Astrocyte (in vitro differentiated cells and primary cell): ENCODE results near the gene PCNX1. TPM values are rescaled to one million over a fixed set of nuclear protein-coding genes. Genes with fewer than 3 reads are reported as not detected.

Experiments used
- DNase-seq: peaks from one replicate; pipeline ENCODE4 v3.0.0-alpha.2; 2010; ENCODE audit warnings: low read depth
- FAIRE-seq: peaks from 2 replicates; lab custom pipeline; 2011; peaks lifted over from hg19 to GRCh38; lab: Jason Lieb, UNC
- H2AFZ ChIP-seq: 2 replicates; pipeline ENCODE4 v1.6.0; 2012; ENCODE audit warnings: low read depth, low read length, inconsistent platforms
- H3K27ac ChIP-seq: 2 replicates; pipeline ENCODE4 v1.5.1; 2011; ENCODE audit warnings: low read depth, low read length, inconsistent platforms
- H3K27me3 ChIP-seq: 2 replicates; pipeline ENCODE4 v1.6.0; 2011; ENCODE audit warnings: low read length, inconsistent platforms; ENCODE audit not compliant: insufficient read depth
- H3K36me3 ChIP-seq: 2 replicates; pipeline ENCODE4 v1.5.1; 2011; ENCODE audit warnings: low read length, inconsistent platforms; ENCODE audit not compliant: insufficient read depth
- H3K4me1 ChIP-seq: 2 replicates; pipeline ENCODE4 v1.5.1; 2011; ENCODE audit warnings: low read length, inconsistent platforms; ENCODE audit not compliant: insufficient read depth
- H3K4me2 ChIP-seq: 2 replicates; pipeline ENCODE4 v1.6.0; 2012; ENCODE audit warnings: low read length, inconsistent platforms
- H3K4me3 ChIP-seq: 2 replicates; pipeline ENCODE4 v1.5.1; 2011; ENCODE audit warnings: low read depth, mild to moderate bottlenecking, low read length, inconsistent platforms; ENCODE audit not compliant: insufficient read depth
- H3K79me2 ChIP-seq: 2 replicates; pipeline ENCODE4 v1.6.0; 2012; ENCODE audit warnings: mild to moderate bottlenecking, low read length, inconsistent platforms; ENCODE audit not compliant: insufficient read depth
- H3K9ac ChIP-seq: 2 replicates; pipeline ENCODE4 v1.6.0; 2012; ENCODE audit warnings: mild to moderate bottlenecking, low read length, inconsistent platforms
- H3K9me3 ChIP-seq: 2 replicates; pipeline ENCODE4 v1.5.1; 2012; ENCODE audit warnings: low read depth, mild to moderate bottlenecking, low read length, inconsistent platforms; ENCODE audit not compliant: insufficient read depth
- H4K20me1 ChIP-seq: 2 replicates; pipeline ENCODE4 v1.6.0; 2012; ENCODE audit warnings: low read length, inconsistent platforms; ENCODE audit not compliant: insufficient read depth
- H3K27ac Mint-ChIP-seq: one replicate; pipeline ENCODE4 v1.8.0; 2021; ENCODE audit warnings: mild to moderate bottlenecking, mixed read lengths; ENCODE audit not compliant: unreplicated experiment
- H3K27me3 Mint-ChIP-seq: one replicate; pipeline ENCODE4 v1.8.0; 2021; ENCODE audit warnings: low read depth, mixed read lengths; ENCODE audit not compliant: unreplicated experiment
- H3K36me3 Mint-ChIP-seq: one replicate; pipeline ENCODE4 v1.8.0; 2021; ENCODE audit warnings: low read depth, mixed read lengths; ENCODE audit not compliant: unreplicated experiment
- H3K4me1 Mint-ChIP-seq: one replicate; pipeline ENCODE4 v1.8.0; 2021; ENCODE audit warnings: low read depth, mixed read lengths; ENCODE audit not compliant: unreplicated experiment
- H3K4me3 Mint-ChIP-seq: one replicate; pipeline ENCODE4 v1.8.0; 2021; ENCODE audit warnings: mild to moderate bottlenecking, moderate library complexity, mixed read lengths; ENCODE audit not compliant: unreplicated experiment
- H3K9me3 Mint-ChIP-seq: one replicate; pipeline ENCODE4 v1.8.0; 2021; ENCODE audit warnings: mild to moderate bottlenecking, mixed read lengths; ENCODE audit not compliant: unreplicated experiment
- EZH2 ChIP-seq: IDR thresholded peaks from 2 replicates; pipeline ENCODE4 v1.6.1; 2012; ENCODE audit warnings: mild to moderate bottlenecking, low read length, inconsistent platforms; ENCODE audit not compliant: insufficient read depth
- total RNA-seq: library from RNA; stranded (reverse); gene quantifications from 2 replicates; pipeline ENCODE4 v1.2.1, GENCODE V29; 2021
- TF ChIP-seq, protein P1 (sequence below): IDR thresholded peaks from 2 replicates; pipeline ENCODE4 v1.5.1; 2011; ENCODE audit warnings: low read depth, mild to moderate bottlenecking, inconsistent platforms, low read length, moderate library complexity; ENCODE audit not compliant: insufficient read depth

The PCNX1 gene
- total RNA-seq, 1 donor from 2014 or later = 91.3 TPM

DNA sequence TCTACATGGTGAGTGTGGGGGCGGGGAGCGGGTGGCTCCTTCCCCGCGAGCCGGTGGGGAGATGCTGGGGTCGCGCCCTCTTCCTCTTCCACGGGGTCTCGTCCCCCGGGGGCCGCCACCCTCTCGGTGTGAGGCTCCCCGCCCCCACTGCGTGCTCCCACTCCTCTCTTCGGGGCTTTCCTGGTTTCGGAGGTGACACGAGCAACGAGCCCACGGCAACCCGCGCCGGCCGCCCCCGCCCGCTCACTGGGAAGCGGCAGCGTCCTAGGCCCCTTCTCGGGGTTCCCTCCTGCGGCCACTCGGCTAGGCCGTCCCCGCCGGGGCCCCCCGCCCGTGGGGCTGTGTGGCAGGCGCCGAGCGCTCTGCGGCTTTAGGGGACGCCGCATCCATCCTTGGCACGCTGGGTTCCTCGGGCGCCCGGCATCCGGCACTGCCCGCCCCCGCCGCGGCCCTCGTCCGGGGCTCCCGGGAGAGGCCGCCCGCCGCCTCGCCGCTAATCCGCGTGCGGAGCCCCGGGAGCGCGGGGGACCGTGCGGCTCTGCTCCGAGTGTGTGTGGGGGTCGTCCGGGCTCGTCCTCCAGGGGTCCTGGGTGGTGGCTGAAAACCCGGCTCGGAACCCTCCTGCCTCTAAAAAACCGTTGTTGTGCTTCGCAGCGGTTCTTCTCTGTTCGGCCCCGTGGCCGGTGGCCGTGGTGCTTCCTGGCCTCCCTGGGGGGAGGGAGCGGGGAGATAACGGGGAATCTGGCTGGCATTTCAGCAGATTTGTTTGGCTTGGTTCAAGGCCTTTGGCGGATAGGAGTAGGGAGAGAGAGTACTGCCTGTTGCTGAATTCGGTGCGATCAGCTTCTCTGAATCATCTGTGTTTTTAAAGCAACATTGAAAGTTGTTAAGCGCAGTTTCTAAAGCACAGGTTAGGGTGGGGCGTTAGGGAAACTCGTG, 1.0 kb downstream of the PCNX1 start:
- DNase-seq (peak; percentile 64), FAIRE-seq (no peak)
- Mint-ChIP-seq H3K4me3 (peak overlapping the region; percentile 98), H3K27me3 (no peaks in the 10 kb centered on the region), H3K9me3 (peaks cover 3% of the 10 kb centered on the region), H3K4me1 (peaks cover 33% of the 10 kb centered on the region), H3K27ac (peak overlapping the region; percentile 97), H3K36me3 (peaks cover 5% of the 10 kb centered on the region)
- Histone ChIP-seq H3K79me2 (peaks cover 63% of the 10 kb centered on the region), H3K27ac (peak overlapping the region; percentile 81), H3K4me3 (peak overlapping the region; percentile 78), H3K4me1 (peaks cover 7% of the 10 kb centered on the region), H2AFZ (peak overlapping the region; percentile 64), H3K9ac (peak overlapping the region; percentile 91), H3K9me3 (no peaks in the 10 kb centered on the region), H3K4me2 (peak overlapping the region; percentile 93), H3K27me3 (no peaks in the 10 kb centered on the region), H4K20me1 (peaks cover 47% of the 10 kb centered on the region), H3K36me3 (no peaks in the 10 kb centered on the region)
- no peak for TF ChIP-seq EZH2
- TF ChIP-seq, protein P1, sequence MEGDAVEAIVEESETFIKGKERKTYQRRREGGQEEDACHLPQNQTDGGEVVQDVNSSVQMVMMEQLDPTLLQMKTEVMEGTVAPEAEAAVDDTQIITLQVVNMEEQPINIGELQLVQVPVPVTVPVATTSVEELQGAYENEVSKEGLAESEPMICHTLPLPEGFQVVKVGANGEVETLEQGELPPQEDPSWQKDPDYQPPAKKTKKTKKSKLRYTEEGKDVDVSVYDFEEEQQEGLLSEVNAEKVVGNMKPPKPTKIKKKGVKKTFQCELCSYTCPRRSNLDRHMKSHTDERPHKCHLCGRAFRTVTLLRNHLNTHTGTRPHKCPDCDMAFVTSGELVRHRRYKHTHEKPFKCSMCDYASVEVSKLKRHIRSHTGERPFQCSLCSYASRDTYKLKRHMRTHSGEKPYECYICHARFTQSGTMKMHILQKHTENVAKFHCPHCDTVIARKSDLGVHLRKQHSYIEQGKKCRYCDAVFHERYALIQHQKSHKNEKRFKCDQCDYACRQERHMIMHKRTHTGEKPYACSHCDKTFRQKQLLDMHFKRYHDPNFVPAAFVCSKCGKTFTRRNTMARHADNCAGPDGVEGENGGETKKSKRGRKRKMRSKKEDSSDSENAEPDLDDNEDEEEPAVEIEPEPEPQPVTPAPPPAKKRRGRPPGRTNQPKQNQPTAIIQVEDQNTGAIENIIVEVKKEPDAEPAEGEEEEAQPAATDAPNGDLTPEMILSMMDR = no peak

DNA sequence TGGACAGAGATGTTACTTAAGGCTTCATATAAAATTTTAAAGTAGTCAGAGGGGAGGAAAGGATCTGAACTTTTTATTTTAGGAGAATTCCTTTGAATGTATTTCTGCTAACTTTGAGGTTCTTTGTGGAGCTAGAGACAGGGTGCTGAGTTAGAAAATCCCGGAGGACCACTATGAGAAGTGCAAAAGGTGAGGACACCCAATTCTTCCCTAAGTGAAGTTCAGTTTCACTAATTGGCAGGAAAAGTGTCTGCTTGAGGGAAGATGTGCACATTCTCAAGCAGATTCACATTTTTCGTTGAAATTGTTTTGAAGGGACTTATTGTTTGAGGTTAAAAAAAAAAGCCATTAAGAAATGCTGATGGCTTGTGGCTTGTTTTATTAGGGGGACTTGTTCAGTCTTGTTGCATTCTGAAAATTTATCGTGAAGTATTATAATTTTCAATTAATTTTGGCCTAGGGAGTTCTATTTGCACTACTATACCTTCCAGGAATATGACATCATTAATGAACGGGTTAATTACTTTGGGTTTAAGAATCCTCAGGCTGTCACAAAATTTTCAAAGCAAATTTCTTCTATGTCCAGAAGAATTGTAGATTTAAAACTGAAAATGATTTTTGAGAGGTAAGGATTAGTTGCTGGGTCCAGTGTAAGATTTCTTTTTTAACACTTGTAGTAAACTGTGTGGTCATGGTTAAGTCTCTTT, 1.8 kb downstream of the PCNX1 start:
- no peaks in the 10 kb centered on the region for H3K36me3 ChIP-seq
- no peak for DNase-seq
- no peak for TF ChIP-seq EZH2
- TF ChIP-seq, protein P1 = no peak
- no peak for FAIRE-seq
- peak overlapping the region; percentile 98 for H3K4me3 Mint-ChIP-seq
- H3K4me2 ChIP-seq = peak overlapping the region; percentile 93
- H4K20me1 ChIP-seq = peaks cover 54% of the 10 kb centered on the region
- H3K4me1 ChIP-seq = peaks cover 7% of the 10 kb centered on the region
- H3K36me3 Mint-ChIP-seq = peaks cover 5% of the 10 kb centered on the region
- peak overlapping the region; percentile 91 for H3K9ac ChIP-seq
- H3K27ac Mint-ChIP-seq = peak overlapping the region; percentile 97
- H3K27me3 ChIP-seq = no peaks in the 10 kb centered on the region
- H3K9me3 Mint-ChIP-seq = peaks cover 3% of the 10 kb centered on the region
- peak overlapping the region; percentile 81 for H3K27ac ChIP-seq
- peaks cover 71% of the 10 kb centered on the region for H3K79me2 ChIP-seq
- peak overlapping the region; percentile 78 for H3K4me3 ChIP-seq
- no peaks in the 10 kb centered on the region for H3K9me3 ChIP-seq
- H3K4me1 Mint-ChIP-seq = peaks cover 33% of the 10 kb centered on the region
- H2AFZ ChIP-seq = no peak overlapping the region
- H3K27me3 Mint-ChIP-seq = no peaks in the 10 kb centered on the region
